GM12801 (cell line): Measurements from ENCODE around the gene NLGN1.

Experiments used
- CTCF ChIP-seq: IDR thresholded peaks from one replicate; pipeline ENCODE4 v1.5.1; 2011; ENCODE audit warnings: control low read depth; ENCODE audit not compliant: insufficient read length; ENCODE audit errors: extremely low read depth

The NLGN1 gene

GRCh38 chr3:173702561-173702960 lies 305.0 kb downstream of the NLGN1 start:
- TF ChIP-seq CTCF: no peak

- no peak for TF ChIP-seq CTCF
These were observed 306.2 kb downstream of the NLGN1 start for GRCh38 chr3:173703771-173704170.

GRCh38 chr3:173706630-173707029 lies 309.1 kb downstream of the NLGN1 start:
- no peak for TF ChIP-seq CTCF

- no peak for TF ChIP-seq CTCF
These were observed 310.6 kb downstream of the NLGN1 start for GRCh38 chr3:173708191-173708590.

- no peak for TF ChIP-seq CTCF
These were observed 311.5 kb downstream of the NLGN1 start for GRCh38 chr3:173709026-173709425.

- no peak for TF ChIP-seq CTCF
These were observed 314.1 kb downstream of the NLGN1 start for GRCh38 chr3:173711619-173712018.

- no peak for TF ChIP-seq CTCF
These were observed 322.0 kb downstream of the NLGN1 start for GRCh38 chr3:173719585-173719984.

- TF ChIP-seq CTCF: no peak
These were observed 328.0 kb downstream of the NLGN1 start for GRCh38 chr3:173725507-173725906.
